AG04449 (cell line): ENCODE results near the gene MEGF10.

Experiments used
- CTCF ChIA-PET: fragments of 350-600 bp; formaldehyde crosslinking; extraction: SDS; loops from one replicate; lab custom pipeline; 2021; ENCODE audit warnings: antibody characterized with exemption; lab: Yijun Ruan, JAX
- POLR2A ChIA-PET: fragments of 400-600, 350-600 bp; formaldehyde crosslinking; extraction: SDS; loops from one replicate; lab custom pipeline; 2020; ENCODE audit warnings: antibody characterized with exemption, inconsistent platforms; lab: Yijun Ruan, JAX
- DNase-seq: peaks from one replicate; pipeline ENCODE4 v3.0.0-alpha.2; 2010; ENCODE audit warnings: low read depth, low spot score
- H3K4me3 ChIP-seq: 2 replicates; pipeline ENCODE4 v1.5.1; 2011; ENCODE audit warnings: low read depth, mild to moderate bottlenecking, control low read depth, low read length
- CTCF ChIP-seq: IDR thresholded peaks from one replicate; pipeline ENCODE4 v1.5.1; 2011; ENCODE audit warnings: mild to moderate bottlenecking, moderate library complexity, low read length, control low read depth, inconsistent platforms; ENCODE audit not compliant: insufficient read depth; ENCODE audit errors: missing control alignments

The MEGF10 gene

GRCh38 chr5:127431977-127432585 is 141.5 kb downstream of the MEGF10 start:
- ChIA-PET CTCF (no interaction called here), POLR2A (no interaction called here)
- no peak overlapping the region for H3K4me3 ChIP-seq
- no peak for DNase-seq
- no peak for TF ChIP-seq CTCF

GRCh38 chr5:127433526-127433925 is 142.9 kb downstream of the MEGF10 start:
- POLR2A ChIA-PET = no interaction called here
- CTCF ChIA-PET = no interaction called here
- TF ChIP-seq CTCF = no peak
- H3K4me3 ChIP-seq = no peak overlapping the region
- no peak for DNase-seq

GRCh38 chr5:127434588-127434987 is 144.0 kb downstream of the MEGF10 start:
- CTCF ChIA-PET = no interaction called here
- no peak for TF ChIP-seq CTCF
- POLR2A ChIA-PET = no interaction called here
- DNase-seq = no peak
- H3K4me3 ChIP-seq = no peak overlapping the region

- TF ChIP-seq CTCF = no peak
- ChIA-PET CTCF (interaction anchor here (0.8 kb wide), 1 partner anchor 599 kb away, joined by 3 read pairs; no protein-coding TSS in a partner anchor), POLR2A (no interaction called here)
- DNase-seq = no peak
- H3K4me3 ChIP-seq = no peak overlapping the region
Measured at GRCh38 chr5:127435821-127436220, 145.2 kb downstream of the MEGF10 start.

GRCh38 chr5:127439644-127440043 is 149.0 kb downstream of the MEGF10 start:
- TF ChIP-seq CTCF = no peak
- no peak overlapping the region for H3K4me3 ChIP-seq
- no peak for DNase-seq
- CTCF ChIA-PET = no interaction called here
- POLR2A ChIA-PET = no interaction called here

- POLR2A ChIA-PET = no interaction called here
- no peak overlapping the region for H3K4me3 ChIP-seq
- no peak for DNase-seq
- TF ChIP-seq CTCF = no peak
- CTCF ChIA-PET = interaction anchor here (2.0 kb wide), 1 partner anchor 52 kb away, joined by 6 read pairs; no protein-coding TSS in a partner anchor
Measured at GRCh38 chr5:127440831-127441230, 150.2 kb downstream of the MEGF10 start.
